Endothelial cell of umbilical vein (primary cell): ENCODE results near the gene SLC35A2. TPM values are rescaled to one million over a fixed set of nuclear protein-coding genes. Genes with fewer than 3 reads are reported as not detected.

ENCODE experiments used
- BruUV-seq: library from RNA; stranded (reverse); fragments of 400-500 nt; replicated peaks from 2 replicates; lab custom pipeline; 2021; lab: Mats Ljungman, UMichigan
- CTCF ChIA-PET: fragments of 300-600, 350-600 bp; sonication (Branson Sonifier 250); formaldehyde crosslinking; loops from one replicate; lab custom pipeline; 2021; ENCODE audit warnings: antibody characterized with exemption, inconsistent platforms; lab: Charles Lee
- POLR2A ChIA-PET: fragments of 300-600, 350-600 bp; sonication (Branson Sonifier 250); formaldehyde crosslinking; loops from one replicate; lab custom pipeline; 2021; ENCODE audit warnings: antibody characterized with exemption, inconsistent platforms; lab: Charles Lee
- DNase-seq: peaks from one replicate; pipeline ENCODE4 v3.0.0-alpha.2; 2011; ENCODE audit warnings: low read depth, low spot score
- FAIRE-seq: peaks from 2 replicates; lab custom pipeline; 2011; peaks lifted over from hg19 to GRCh38; lab: Jason Lieb, UNC
- H2AFZ ChIP-seq: 2 replicates; pipeline ENCODE4 v1.6.0; 2012; ENCODE audit warnings: low read depth, low read length, control low read depth, inconsistent platforms
- H3K27ac ChIP-seq: 2 replicates; pipeline ENCODE4 v1.5.1; 2011; ENCODE audit warnings: low read depth, mild to moderate bottlenecking, control low read depth, low read length, moderate library complexity; ENCODE audit not compliant: insufficient read depth
- H3K27me3 ChIP-seq, 2 experiments: 2 replicates each; pipeline versions ENCODE4 v1.6.0 to v1.6.1; 2011; ENCODE audit warnings: low read length in 2 of 2, mixed read lengths in 1 of 2; ENCODE audit not compliant: control insufficient read depth in 2 of 2, insufficient read depth in 2 of 2
- H3K36me3 ChIP-seq, 2 experiments: 2 replicates in 1 of 2; 3 replicates in 1 of 2; pipeline ENCODE4 v1.5.1; 2011; ENCODE audit warnings: low read length in 2 of 2, mild to moderate bottlenecking in 1 of 2, moderate library complexity in 1 of 2; ENCODE audit not compliant: control insufficient read depth in 2 of 2, insufficient read depth in 2 of 2; ENCODE audit errors: extremely low read depth in 1 of 2
- H3K4me1 ChIP-seq: 3 replicates; pipeline ENCODE4 v1.5.1; 2011; ENCODE audit warnings: mild to moderate bottlenecking, low read length; ENCODE audit not compliant: control insufficient read depth, insufficient read depth; ENCODE audit errors: extremely low read depth
- H3K4me2 ChIP-seq: 2 replicates; pipeline ENCODE4 v1.6.1; 2011; ENCODE audit warnings: low read length, control low read depth, mixed read lengths; ENCODE audit not compliant: insufficient read depth
- H3K4me3 ChIP-seq, 3 experiments: fragments of 200-600 bp in 1 of 3; sonication (generic), shearing (Covaris generic) in 1 of 3; replicated peaks in 1 of 3; 2 replicates each; pipeline ENCODE4 v1.5.1; 2011 to 2016; ENCODE audit warnings: control low read depth in 3 of 3, low read length in 3 of 3, mild to moderate bottlenecking in 2 of 3, inconsistent platforms in 1 of 3, low read depth in 1 of 3, moderate library complexity in 1 of 3; ENCODE audit not compliant: insufficient read depth in 1 of 3
- H3K79me2 ChIP-seq: 2 replicates; pipeline ENCODE4 v1.6.0; 2012; ENCODE audit warnings: low read length, inconsistent platforms; ENCODE audit not compliant: control insufficient read depth, insufficient read depth
- H3K9ac ChIP-seq: replicated peaks from 2 replicates; pipeline ENCODE3; 2011; ENCODE audit warnings: low read length, control low read depth; ENCODE audit not compliant: insufficient read depth; ENCODE audit errors: extremely low read depth
- H3K9me1 ChIP-seq: replicated peaks from 3 replicates; pipeline ENCODE4 v1.6.0; 2011; ENCODE audit warnings: mild to moderate bottlenecking, low read length; ENCODE audit not compliant: control insufficient read depth, insufficient read depth; ENCODE audit errors: extremely low read depth
- H3K9me3 ChIP-seq: replicated peaks from 2 replicates; pipeline ENCODE4 v1.5.1; 2012; ENCODE audit warnings: low read length, inconsistent platforms; ENCODE audit not compliant: control insufficient read depth, insufficient read depth
- H4K20me1 ChIP-seq: replicated peaks from 2 replicates; pipeline ENCODE3; 2011; ENCODE audit warnings: mild to moderate bottlenecking, low read length; ENCODE audit not compliant: control insufficient read depth, insufficient read depth; ENCODE audit errors: extremely low read depth
- CTCF ChIP-seq, 2 donors: IDR thresholded peaks; 1 replicate in 1 of 2; 2 replicates in 1 of 2; pipeline ENCODE4 v1.5.1; 2011; ENCODE audit warnings: low read length in 2 of 2, mild to moderate bottlenecking in 2 of 2, moderate library complexity in 2 of 2, control low read depth in 1 of 2, inconsistent platforms in 1 of 2, low read depth in 1 of 2; ENCODE audit not compliant: insufficient read depth in 1 of 2; ENCODE audit errors: extremely low read depth in 1 of 2
- EZH2 ChIP-seq: IDR thresholded peaks from 2 replicates; pipeline ENCODE4 v1.6.1; 2012; ENCODE audit warnings: borderline replicate concordance, low read depth, mild to moderate bottlenecking, moderate library complexity, low read length, inconsistent platforms; ENCODE audit not compliant: severe bottlenecking
- FOS ChIP-seq: IDR thresholded peaks from 2 replicates; pipeline ENCODE4 v1.6.1; 2011; ENCODE audit warnings: mild to moderate bottlenecking, low read length, moderate library complexity, borderline replicate concordance; ENCODE audit not compliant: insufficient read depth
- GATA2 ChIP-seq: IDR thresholded peaks from 2 replicates; pipeline ENCODE4 v1.7.0; 2011; ENCODE audit warnings: low read depth, mild to moderate bottlenecking, moderate library complexity, mixed read lengths, low read length; ENCODE audit not compliant: insufficient read length, insufficient read depth
- JUN ChIP-seq: IDR thresholded peaks from 2 replicates; pipeline ENCODE4 v1.6.1; 2011; ENCODE audit warnings: borderline replicate concordance, low read depth; ENCODE audit not compliant: insufficient read length, insufficient read depth
- MAX ChIP-seq: IDR thresholded peaks from 2 replicates; pipeline ENCODE4 v1.6.1; 2011; ENCODE audit not compliant: insufficient read depth, insufficient read length
- MYC ChIP-seq: IDR thresholded peaks from one replicate; pipeline ENCODE4 v1.6.1; 2011; ENCODE audit warnings: mild to moderate bottlenecking, low read depth, low read length
- POLR2A ChIP-seq: IDR thresholded peaks from 2 replicates; pipeline ENCODE4 v1.6.1; 2012; ENCODE audit warnings: low read depth, mild to moderate bottlenecking, control low read depth, low read length
- POLR2AphosphoS5 ChIP-seq: IDR thresholded peaks from 2 replicates; pipeline ENCODE4 v1.6.1; 2012; ENCODE audit warnings: low read depth, mild to moderate bottlenecking, control low read depth, low read length, moderate library complexity; ENCODE audit not compliant: insufficient read depth
- dilution Hi-C: fragments of 300-500 bp; cut with MboI; formaldehyde crosslinking; loops from one replicate; pipeline ENCODE4 v1.15.0; 2019; ENCODE audit warnings: low sequenced_read_pairs; ENCODE audit not compliant: extremely low pct_ligation_motif_present
- intact Hi-C: fragments of 100-400 bp; cut with micrococcal nuclease; formaldehyde crosslinking; loops from one replicate; pipeline ENCODE4 v1.10.0; 2022
- polyA plus RNA-seq, 4 experiments: library from polyadenylated mRNA; depleted of rRNA in 3 of 4; stranded (reverse) in 3 of 4; unstranded in 1 of 4; fragments of >200 nt; gene quantifications; 2 replicates each; pipeline versions ENCODE4 v1.2.1 to v1.2.3, GENCODE V29; 2011 to 2012; ENCODE audit warnings: missing spikeins in 1 of 4
- total RNA-seq: library from RNA; stranded (reverse); gene quantifications from 2 replicates; pipeline ENCODE4 v1.2.3, GENCODE V29; 2021

Gene SLC35A2
- total and polyA plus RNA-seq, 2 donors (not counting 3 experiments of a cell fraction or from before 2014, with no cell fraction given) = 31.4 to 64.5 TPM

- TF ChIP-seq CTCF (IDR thresholded peaks at IDR 0.05; ENCODE audit: extremely low read depth in 1 of 2, insufficient read depth in 1 of 2, low read depth in 1 of 2, low read length in 2 of 2) = no peak
- TF ChIP-seq POLR2A = no peak
- no peak for TF ChIP-seq POLR2AphosphoS5
- no peak for TF ChIP-seq MAX
- no peak for TF ChIP-seq GATA2
- TF ChIP-seq MYC = no peak
- TF ChIP-seq JUN = no peak
- no peak for TF ChIP-seq EZH2
- TF ChIP-seq FOS = no peak
- no peak for FAIRE-seq
- H3K9me1 ChIP-seq = no peaks in the 10 kb centered on the region
- POLR2A ChIA-PET = no interaction called here
- peaks cover 6% of the 10 kb centered on the region for H3K4me1 ChIP-seq
- no peaks in the 10 kb centered on the region for H3K27me3 ChIP-seq
- H4K20me1 ChIP-seq = no peaks in the 10 kb centered on the region
- H3K4me3 ChIP-seq = no peak overlapping the region
- no peaks in the 10 kb centered on the region for H3K9me3 ChIP-seq
- H2AFZ ChIP-seq = no peak overlapping the region
- intact Hi-C loops (loop anchor here (10.0 kb wide), 1 partner anchor 366 kb away; the partner anchor contains the start of genes FOXP3 and PPP1R3F), dilution Hi-C loops (no loop called here)
- H3K79me2 ChIP-seq = peaks cover 19% of the 10 kb centered on the region
- H3K27ac ChIP-seq = no peak overlapping the region
- no peak overlapping the region for H3K4me2 ChIP-seq
- no peak overlapping the region for H3K9ac ChIP-seq
- peaks cover 0 to 6% of the 10 kb centered on the region in 2 experiments for H3K36me3 ChIP-seq
- BruUV-seq = no TSS peak
- CTCF ChIA-PET = no interaction called here
- DNase-seq = no peak
These were observed 12.4 kb downstream of the SLC35A2 start for GRCh38 chrX:48899078-48899410.
